ENCODE measurements around the gene DDX24.
A peak's percentile ranks its signal among the peaks of the same experiment; 100 is the strongest.

DDX24 gene

DNA sequence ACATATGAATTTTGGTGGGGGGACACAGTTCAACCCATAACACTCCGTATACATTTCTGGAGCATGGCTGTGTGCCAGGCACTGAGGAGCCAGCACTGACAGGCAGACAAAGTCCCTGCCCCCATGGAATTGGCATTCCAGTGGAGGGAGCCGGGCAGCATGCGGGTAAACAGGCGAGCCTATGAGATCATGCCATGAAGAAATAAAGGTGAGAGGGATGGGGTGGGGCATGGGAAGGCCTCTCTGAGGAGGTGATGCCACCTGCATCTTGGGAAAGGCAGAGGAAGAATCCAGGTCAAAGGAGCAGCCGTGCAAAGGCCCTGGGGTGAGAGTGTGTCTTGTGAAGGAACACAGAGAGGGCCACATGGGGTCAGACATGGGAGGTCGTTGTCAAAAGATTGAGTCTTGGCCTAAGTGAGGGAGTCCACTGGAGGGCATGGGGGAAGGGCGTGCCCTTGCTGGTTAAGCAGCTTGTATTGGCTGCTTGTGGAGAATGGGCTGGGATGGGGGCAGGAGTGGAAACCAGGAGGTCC lies 51.3 kb downstream of the DDX24 start:
- TF ChIP-seq ZBTB7A (IDR thresholded peaks at IDR 0.05; ENCODE audit: low read depth) (no peak), TEAD4 (IDR thresholded peaks at IDR 0.05) (no peak)

DNA sequence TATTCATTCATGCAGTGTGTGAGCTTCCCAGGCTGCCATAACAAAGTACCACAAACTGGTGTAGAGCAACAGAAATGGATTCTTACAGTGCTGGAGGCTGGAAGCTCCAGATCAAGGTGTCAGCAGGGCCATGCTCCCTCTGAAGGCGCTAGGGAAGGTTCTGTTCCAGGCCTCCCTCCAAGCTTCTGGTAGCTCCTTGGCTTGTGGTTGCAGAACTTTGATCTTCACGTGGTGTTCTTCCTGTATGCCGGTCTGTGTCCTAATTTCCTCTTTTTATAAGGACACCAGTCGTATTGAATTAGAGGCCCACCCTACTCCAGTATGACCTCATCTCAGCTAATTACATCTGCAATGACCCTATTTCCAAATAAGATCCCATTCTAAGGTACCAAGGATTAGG lies 51.7 kb downstream of the DDX24 start:
- no peak for TF ChIP-seq NFIC (IDR thresholded peaks at IDR 0.05)

GRCh38 chr14:94028450-94028826 lies 52.6 kb downstream of the DDX24 start:
- TF ChIP-seq EGR1 (IDR thresholded peaks at IDR 0.05) (no peak), TCF12 (IDR thresholded peaks at IDR 0.05; ENCODE audit: low read depth) (0 out of 2 replicates have a peak, but pooled peaks have one; percentile 17)

GRCh38 chr14:94027566-94028449 lies 53.2 kb downstream of the DDX24 start:
- TF ChIP-seq NFIC (IDR thresholded peaks at IDR 0.05) (no peak), TAF1 (IDR thresholded peaks at IDR 0.05; ENCODE audit: low read depth) (no peak), MAX (IDR thresholded peaks at IDR 0.05) (no peak), EGR1 (IDR thresholded peaks at IDR 0.05) (no peak), TEAD4 (IDR thresholded peaks at IDR 0.05) (no peak), REST (IDR thresholded peaks at IDR 0.05; ENCODE audit: low read depth) (no peak), RAD21 (IDR thresholded peaks at IDR 0.05; ENCODE audit: low read depth) (no peak), CREB1 (IDR thresholded peaks at IDR 0.05; ENCODE audit: low read depth) (no peak), EP300 (IDR thresholded peaks at IDR 0.05; ENCODE audit: borderline replicate concordance) (no peak), ZBTB7A (IDR thresholded peaks at IDR 0.05; ENCODE audit: low read depth) (no peak), YY1 (IDR thresholded peaks at IDR 0.05; ENCODE audit: low read depth) (no peak), FOXM1 (IDR thresholded peaks at IDR 0.05; ENCODE audit: borderline replicate concordance, low read depth) (no peak), TCF12 (IDR thresholded peaks at IDR 0.05; ENCODE audit: low read depth) (no peak)

DNA sequence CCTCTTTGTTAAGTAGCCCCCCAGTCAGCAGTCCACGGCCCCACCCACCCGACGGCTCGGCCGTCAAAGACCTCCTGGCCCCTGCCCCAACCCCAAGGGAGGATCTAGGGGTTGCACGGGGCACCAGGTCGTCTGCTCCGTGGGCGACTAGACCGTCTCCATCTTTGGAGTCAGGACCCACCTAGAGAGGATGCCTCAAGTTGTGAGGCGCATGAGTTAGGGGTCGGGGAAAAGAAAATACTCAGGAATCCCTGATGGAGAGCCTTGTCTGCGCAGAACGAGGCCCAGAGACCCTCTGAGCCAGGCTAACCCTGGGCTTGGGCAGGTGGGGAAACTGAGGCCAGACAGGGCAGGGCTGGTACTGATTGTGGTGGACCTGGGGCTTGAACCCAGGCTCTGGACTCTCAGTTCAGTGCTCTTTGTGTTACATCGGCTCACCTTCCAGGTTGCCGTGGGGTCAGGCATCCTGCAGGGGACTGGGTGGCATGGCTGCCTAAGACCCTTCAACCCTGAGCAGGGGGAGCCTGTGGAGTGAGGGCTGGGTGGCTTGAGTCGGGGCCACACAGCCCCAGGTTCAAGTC lies 54.0 kb downstream of the DDX24 start:
- no peak for TF ChIP-seq YY1 (IDR thresholded peaks at IDR 0.05; ENCODE audit: low read depth)
- no peak for TF ChIP-seq TCF12 (IDR thresholded peaks at IDR 0.05; ENCODE audit: low read depth)
- no peak for TF ChIP-seq EP300 (IDR thresholded peaks at IDR 0.05; ENCODE audit: borderline replicate concordance)
- TF ChIP-seq REST (IDR thresholded peaks at IDR 0.05; ENCODE audit: low read depth): no peak
- no peak for TF ChIP-seq ZBTB7A (IDR thresholded peaks at IDR 0.05; ENCODE audit: low read depth)
- TF ChIP-seq NFIC (IDR thresholded peaks at IDR 0.05): no peak
- TF ChIP-seq CREB1 (IDR thresholded peaks at IDR 0.05; ENCODE audit: low read depth): no peak
- no peak for TF ChIP-seq USF1 (IDR thresholded peaks at IDR 0.05)
- no peak for TF ChIP-seq RAD21 (IDR thresholded peaks at IDR 0.05; ENCODE audit: low read depth)
- TF ChIP-seq FOXM1 (IDR thresholded peaks at IDR 0.05; ENCODE audit: borderline replicate concordance, low read depth): no peak
- TF ChIP-seq MAX (IDR thresholded peaks at IDR 0.05): no peak
- TF ChIP-seq CEBPB (IDR thresholded peaks at IDR 0.05): no peak
- no peak for TF ChIP-seq TAF1 (IDR thresholded peaks at IDR 0.05; ENCODE audit: low read depth)
- no peak for TF ChIP-seq TEAD4 (IDR thresholded peaks at IDR 0.05)
- no peak for TF ChIP-seq EGR1 (IDR thresholded peaks at IDR 0.05)

- TF ChIP-seq CREB1 (IDR thresholded peaks at IDR 0.05; ENCODE audit: low read depth) (peak; percentile 69), RAD21 (IDR thresholded peaks at IDR 0.05; ENCODE audit: low read depth) (no peak), REST (IDR thresholded peaks at IDR 0.05; ENCODE audit: low read depth) (no peak), FOXM1 (IDR thresholded peaks at IDR 0.05; ENCODE audit: borderline replicate concordance, low read depth) (no peak), TEAD4 (IDR thresholded peaks at IDR 0.05) (no peak; the same call in 1 of the 2 replicates), ZBTB7A (IDR thresholded peaks at IDR 0.05; ENCODE audit: low read depth) (peak; percentile 95), YY1 (IDR thresholded peaks at IDR 0.05; ENCODE audit: low read depth) (0 out of 2 replicates have a peak, but pooled peaks have one; percentile 28), EGR1 (IDR thresholded peaks at IDR 0.05) (peak; percentile 84), NFIC (IDR thresholded peaks at IDR 0.05) (no peak), USF1 (IDR thresholded peaks at IDR 0.05) (peak; percentile 52), CEBPB (IDR thresholded peaks at IDR 0.05) (no peak), EP300 (IDR thresholded peaks at IDR 0.05; ENCODE audit: borderline replicate concordance) (no peak), TCF12 (IDR thresholded peaks at IDR 0.05; ENCODE audit: low read depth) (peak; percentile 40; the same call in 1 of the 2 replicates), MAX (IDR thresholded peaks at IDR 0.05) (peak; percentile 89), TAF1 (IDR thresholded peaks at IDR 0.05; ENCODE audit: low read depth) (no peak)
These were observed 54.7 kb downstream of the DDX24 start, which contains the start of gene OTUB2 for GRCh38 chr14:94026173-94026888. Gene OTUB2, plus strand, starts transcription at chr14:94026340. Its CDS starts 198 bp downstream, at chr14:94026538.

Measured in Ishikawa (cell line).